ENCODE results near the gene KLK12.
"Not testable (repeated sequence)": the region's sequence is repeated elsewhere in the genome, so short reads cannot be mapped to it uniquely, and the experiment has no call there.

Gene KLK12

DNA sequence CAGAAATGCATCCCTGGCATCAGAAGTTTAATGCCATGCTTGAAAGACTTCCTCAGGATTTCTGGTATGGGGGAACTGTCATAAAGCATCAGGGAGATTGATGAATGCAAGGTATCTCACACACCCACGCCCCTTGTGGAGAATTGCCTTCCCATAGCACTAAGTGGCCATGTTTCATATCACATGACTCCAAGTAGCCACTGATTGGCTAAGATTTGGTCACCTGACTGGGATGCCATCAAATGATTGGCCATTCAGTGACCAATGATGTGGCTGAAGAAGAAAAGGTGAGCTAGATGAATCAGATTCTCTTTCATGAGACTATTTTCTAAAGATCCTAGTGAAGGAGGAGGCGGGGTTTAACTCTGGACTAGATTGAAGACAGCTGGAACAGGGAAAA is 40.7 kb downstream of the KLK12 start:
- no peak overlapping the region for H3K4me2 ChIP-seq (ENCODE audit: low read length)
- H3K27ac ChIP-seq = no peak overlapping the region

DNA sequence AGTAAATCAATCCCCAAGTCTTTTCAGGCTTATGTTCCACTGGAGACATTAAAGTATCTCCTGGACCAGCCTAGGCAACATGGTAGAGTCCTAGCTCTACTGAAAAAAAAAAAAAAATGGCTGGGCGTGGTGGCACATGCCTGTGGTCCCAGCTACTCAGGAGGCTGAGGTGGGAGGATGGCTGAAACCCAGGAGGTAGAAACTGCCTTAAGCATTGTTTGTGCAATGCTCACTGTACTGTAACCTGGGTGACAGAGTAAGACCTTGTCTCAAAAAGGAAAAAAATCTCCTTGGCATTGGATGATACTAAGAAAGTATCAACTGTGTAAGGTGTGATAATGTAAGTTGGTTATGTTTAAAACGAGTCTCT is 42.2 kb downstream of the KLK12 start:
- Histone ChIP-seq H3K79me2 (no peaks in the 10 kb centered on the region), H2AFZ (no peak overlapping the region), H3K27me3 (ENCODE audit: control insufficient read depth, insufficient read depth, low read length) (no peaks in the 10 kb centered on the region), H3K27ac (no peak overlapping the region), H3K4me2 (ENCODE audit: low read length) (no peak overlapping the region), H3K9me3 (ENCODE audit: control insufficient read depth, low read length) (no peaks in the 10 kb centered on the region), H3K4me3 (ENCODE audit: low read depth, low read length) (no peak overlapping the region), H3K36me3 (ENCODE audit: control insufficient read depth, insufficient read depth, low read length) (no peaks in the 10 kb centered on the region), H3K9ac (no peak overlapping the region), H3K4me1 (no peaks in the 10 kb centered on the region)
- TF ChIP-seq, protein P1, sequence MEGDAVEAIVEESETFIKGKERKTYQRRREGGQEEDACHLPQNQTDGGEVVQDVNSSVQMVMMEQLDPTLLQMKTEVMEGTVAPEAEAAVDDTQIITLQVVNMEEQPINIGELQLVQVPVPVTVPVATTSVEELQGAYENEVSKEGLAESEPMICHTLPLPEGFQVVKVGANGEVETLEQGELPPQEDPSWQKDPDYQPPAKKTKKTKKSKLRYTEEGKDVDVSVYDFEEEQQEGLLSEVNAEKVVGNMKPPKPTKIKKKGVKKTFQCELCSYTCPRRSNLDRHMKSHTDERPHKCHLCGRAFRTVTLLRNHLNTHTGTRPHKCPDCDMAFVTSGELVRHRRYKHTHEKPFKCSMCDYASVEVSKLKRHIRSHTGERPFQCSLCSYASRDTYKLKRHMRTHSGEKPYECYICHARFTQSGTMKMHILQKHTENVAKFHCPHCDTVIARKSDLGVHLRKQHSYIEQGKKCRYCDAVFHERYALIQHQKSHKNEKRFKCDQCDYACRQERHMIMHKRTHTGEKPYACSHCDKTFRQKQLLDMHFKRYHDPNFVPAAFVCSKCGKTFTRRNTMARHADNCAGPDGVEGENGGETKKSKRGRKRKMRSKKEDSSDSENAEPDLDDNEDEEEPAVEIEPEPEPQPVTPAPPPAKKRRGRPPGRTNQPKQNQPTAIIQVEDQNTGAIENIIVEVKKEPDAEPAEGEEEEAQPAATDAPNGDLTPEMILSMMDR (IDR thresholded peaks at IDR 0.05) = no peak

More for the DNA sequence above, 40.7 kb downstream of the KLK12 start:
- Histone ChIP-seq H3K36me3 (ENCODE audit: control insufficient read depth, insufficient read depth, low read length) (no peaks in the 10 kb centered on the region), H3K4me3 (ENCODE audit: low read depth, low read length) (no peak overlapping the region), H2AFZ (no peak overlapping the region), H3K9ac (no peak overlapping the region), H3K79me2 (no peaks in the 10 kb centered on the region), H3K9me3 (ENCODE audit: control insufficient read depth, low read length) (no peaks in the 10 kb centered on the region), H3K27me3 (ENCODE audit: control insufficient read depth, insufficient read depth, low read length) (no peaks in the 10 kb centered on the region), H3K4me1 (no peaks in the 10 kb centered on the region)
- TF ChIP-seq, protein P1 (IDR thresholded peaks at IDR 0.05) = no peak

DNA sequence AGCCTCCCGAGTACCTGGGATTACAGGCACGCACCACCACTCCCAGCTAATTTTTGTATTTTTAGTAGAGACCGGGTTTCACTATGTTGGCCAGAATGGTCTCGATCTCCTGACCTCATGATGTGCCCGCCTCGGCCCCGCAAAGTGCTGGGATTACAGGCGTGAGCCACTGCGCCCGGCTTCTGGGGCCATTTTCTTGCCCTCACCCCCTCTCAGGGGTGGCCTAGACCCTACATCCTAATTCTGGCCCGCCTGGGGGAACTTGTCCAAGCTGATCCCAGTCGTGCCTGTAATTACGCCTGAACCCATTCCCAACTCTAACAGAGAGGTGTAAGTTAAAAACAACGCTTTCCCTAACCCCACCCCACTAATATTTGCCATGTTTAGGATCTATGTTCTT is 50.4 kb downstream of the KLK12 start:
- H3K4me3 ChIP-seq (ENCODE audit: low read depth, low read length); H3K9me3 ChIP-seq (ENCODE audit: control insufficient read depth, low read length); H3K36me3 ChIP-seq (ENCODE audit: control insufficient read depth, insufficient read depth, low read length); H3K9ac ChIP-seq; H3K79me2 ChIP-seq; H2AFZ ChIP-seq; H3K27ac ChIP-seq; H3K27me3 ChIP-seq (ENCODE audit: control insufficient read depth, insufficient read depth, low read length); H3K4me2 ChIP-seq (ENCODE audit: low read length); H3K4me1 ChIP-seq: not testable (repeated sequence)

DNA sequence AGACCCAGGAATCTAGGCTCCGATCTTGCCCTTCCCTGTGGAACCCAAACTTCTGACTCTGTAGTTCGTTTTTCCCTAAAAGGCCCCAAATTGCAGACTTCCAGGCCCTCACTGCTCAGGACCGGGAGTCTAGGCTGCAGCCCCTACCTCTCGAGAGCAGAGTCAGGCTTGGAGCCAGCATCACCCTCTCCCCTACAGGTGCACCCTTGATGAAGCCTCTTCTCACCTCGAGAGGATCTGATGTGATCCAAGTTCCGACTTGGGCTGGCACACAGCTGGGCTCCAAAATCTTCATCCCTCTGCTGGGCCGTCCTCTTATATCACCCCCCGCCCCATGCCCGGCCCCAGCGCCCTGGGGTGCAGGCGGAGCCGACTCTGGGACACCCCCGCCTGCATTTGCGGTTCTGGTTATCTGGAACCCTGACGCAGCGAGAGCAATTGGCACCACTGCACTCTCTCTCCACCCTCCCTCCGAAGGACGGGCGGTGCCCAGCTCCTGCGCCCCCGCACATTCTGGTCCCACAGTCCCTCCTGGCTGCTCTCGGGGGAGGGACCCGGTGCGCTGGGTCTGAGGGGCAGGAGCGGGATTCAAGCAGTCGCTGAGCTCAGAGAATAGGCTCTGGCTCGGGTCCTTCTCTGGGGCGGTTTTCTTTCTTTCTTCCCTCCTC is 51.0 kb downstream of the KLK12 start, which contains the start of gene KLK7:
TSS of gene KLK7 (minus strand) at position 293 of the 668 bp plus-strand sequence. CDS start 1,518 bp downstream, outside the sequence.
- Histone ChIP-seq H3K79me2 (no peaks in the 10 kb centered on the region), H3K9me3 (ENCODE audit: control insufficient read depth, low read length) (no peaks in the 10 kb centered on the region), H3K4me1 (no peaks in the 10 kb centered on the region), H3K36me3 (ENCODE audit: control insufficient read depth, insufficient read depth, low read length) (no peaks in the 10 kb centered on the region), H3K27ac (no peak within 1 kb of the TSS), H3K9ac (no peak within 1 kb of the TSS), H3K27me3 (ENCODE audit: control insufficient read depth, insufficient read depth, low read length) (no peaks in the 10 kb centered on the region), H3K4me3 (ENCODE audit: low read depth, low read length) (no peak within 1 kb of the TSS), H3K4me2 (ENCODE audit: low read length) (no peak within 1 kb of the TSS), H2AFZ (no peak within 1 kb of the TSS)
- TF ChIP-seq, protein P1 (IDR thresholded peaks at IDR 0.05) = no peak

DNA sequence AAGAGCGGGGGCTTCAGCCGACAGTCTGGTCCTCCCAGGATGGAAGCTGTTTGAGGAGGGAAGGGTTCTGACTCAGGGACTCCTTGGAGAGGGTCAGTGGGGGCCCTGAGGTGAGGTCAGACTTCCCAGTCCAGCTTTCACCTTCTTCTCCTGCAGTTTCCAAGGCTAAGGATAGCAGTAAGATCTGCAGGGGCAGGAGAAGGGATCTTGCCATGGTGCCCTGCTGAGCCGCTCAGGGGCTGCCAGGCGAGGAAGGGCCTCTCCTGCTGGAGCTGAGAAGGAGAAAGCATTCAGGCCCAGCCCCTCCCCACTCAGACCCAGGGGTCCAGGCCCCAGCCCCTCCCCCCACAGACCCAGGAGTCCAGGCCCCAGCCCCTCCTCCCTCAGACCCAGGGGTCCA is 52.6 kb downstream of the KLK12 start:
- Histone ChIP-seq H3K36me3 (ENCODE audit: control insufficient read depth, insufficient read depth, low read length) (no peaks in the 10 kb centered on the region), H2AFZ (no peak overlapping the region), H3K9me3 (ENCODE audit: control insufficient read depth, low read length) (no peaks in the 10 kb centered on the region), H3K4me3 (ENCODE audit: low read depth, low read length) (no peak overlapping the region), H3K27me3 (ENCODE audit: control insufficient read depth, insufficient read depth, low read length) (no peaks in the 10 kb centered on the region), H3K9ac (no peak overlapping the region), H3K4me2 (ENCODE audit: low read length) (no peak overlapping the region), H3K27ac (no peak overlapping the region), H3K4me1 (no peaks in the 10 kb centered on the region), H3K79me2 (no peaks in the 10 kb centered on the region)
- TF ChIP-seq, protein P1 (IDR thresholded peaks at IDR 0.05) = no peak
